ENCODE measurements around the gene OR1N2. TPM values are rescaled to one million over a fixed set of nuclear protein-coding genes. Genes with fewer than 3 reads are reported as not detected.

Gene OR1N2
- total RNA-seq: not detected in 2 replicates

GRCh38 chr9:122552812-122553211, at the start of gene OR1N2:
TSS of gene OR1N2 (plus strand) at chr9:122553112. CDS start at chr9:122553212, 100 bp downstream.

GRCh38 chr9:122510502-122510901, 42.4 kb upstream of the OR1N2 start, which contains the start of gene OR1J2:
TSS of gene OR1J2 (plus strand) at chr9:122510802. CDS start at chr9:122510802, 0 bp downstream.

GRCh38 chr9:122518841-122519240, 34.1 kb upstream of the OR1N2 start, which contains the start of gene OR1J4:
TSS of gene OR1J4 (plus strand) at chr9:122519141. CDS start at chr9:122519141, 0 bp downstream.

GRCh38 chr9:122527193-122527592, 25.7 kb upstream of the OR1N2 start, which contains the start of gene OR1N1:
TSS of gene OR1N1 (minus strand) at chr9:122527293. CDS start at chr9:122527293, 0 bp downstream.

GRCh38 chr9:122583284-122583683, 30.4 kb downstream of the OR1N2 start, which contains the start of gene OR1L8:
TSS of gene OR1L8 (minus strand) at chr9:122583384. CDS start at chr9:122568477, 14,907 bp downstream.

Other genes starting within 250 kb of the OR1N2 start
- 47.2 and 71.3 TPM in 2 replicates for gene PTGS1, start 182.1 kb upstream of the OR1N2 start, total RNA-seq
- not detected in 2 replicates for gene OR1J1, start 75.2 kb upstream of the OR1N2 start, total RNA-seq
- gene OR1J2, start 42.3 kb upstream of the OR1N2 start, total RNA-seq: 0.28 TPM in 1 of 2 replicates, not detected in the other
- gene OR1J4, start 34.0 kb upstream of the OR1N2 start, total RNA-seq: not detected in 2 replicates
- not detected in 2 replicates for gene OR1N1, start 25.8 kb upstream of the OR1N2 start, total RNA-seq
- not detected in 2 replicates for gene OR1L8, start 30.3 kb downstream of the OR1N2 start, total RNA-seq
- gene OR1Q1, start 61.6 kb downstream of the OR1N2 start, total RNA-seq: not detected in 2 replicates
- gene OR1B1, start 104.5 kb downstream of the OR1N2 start, total RNA-seq: not detected in 2 replicates
- gene OR1L1, start 108.6 kb downstream of the OR1N2 start, total RNA-seq: not detected in 2 replicates
- not detected in 2 replicates for gene OR1L3, start 122.0 kb downstream of the OR1N2 start, total RNA-seq
- not detected in 2 replicates for gene OR1L4, start 170.9 kb downstream of the OR1N2 start, total RNA-seq
- not detected in 2 replicates for gene OR1L6, start 189.2 kb downstream of the OR1N2 start, total RNA-seq
- not detected in 2 replicates for gene OR5C1, start 235.8 kb downstream of the OR1N2 start, total RNA-seq
- not detected in 2 replicates for gene OR1K1, start 247.0 kb downstream of the OR1N2 start, total RNA-seq